Ovary (tissue), 3 donors: ENCODE data around the gene COX7A1.

Experiments used
- CTCF ChIP-seq, 3 donors: fragments of 450-650 bp in 2 of 3; fragments of 200-600 bp in 1 of 3; IDR thresholded peaks; one replicate each; pipeline versions ENCODE4 v1.5.1 to v1.8.0; 2016 to 2022; ENCODE audit warnings: antibody characterized with exemption in 3 of 3, mild to moderate bottlenecking in 1 of 3
- POLR2A ChIP-seq: fragments of 450-650 bp; IDR thresholded peaks from one replicate; pipeline ENCODE4 v1.6.1; 2017; ENCODE audit warnings: antibody characterized with exemption, mild to moderate bottlenecking, moderate library complexity
- donor health status: DM: no; HTN: no; CAD: no.

GRCh38 chr19:36183245-36183628 lies 31.0 kb upstream of the COX7A1 start:
- TF ChIP-seq CTCF (IDR thresholded peaks at IDR 0.05) (no peak), POLR2A (no peak)
